ENCODE results near the gene RYR3.

Gene RYR3

DNA sequence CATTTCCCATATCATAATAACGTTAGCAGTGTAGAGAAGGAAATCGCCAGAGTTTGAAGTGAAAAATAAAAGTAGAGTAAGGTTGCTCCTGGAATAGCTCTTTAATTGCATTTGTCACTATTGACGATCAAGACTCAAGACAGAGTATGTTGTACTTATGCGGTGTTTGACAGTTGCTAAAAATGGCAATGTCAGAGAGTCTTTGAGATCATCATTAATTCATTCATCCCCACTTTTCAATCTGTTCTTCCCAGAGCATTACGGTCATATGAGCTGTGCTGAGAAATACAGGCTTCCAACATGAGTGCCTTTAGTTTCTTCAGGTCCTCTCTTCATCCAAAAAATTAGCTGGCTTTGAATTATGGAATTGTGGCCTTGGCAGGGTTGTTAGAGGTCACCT, 483.7 kb downstream of the RYR3 start:
- Histone ChIP-seq H3K27ac (ENCODE audit: extremely low read depth, low read depth, low read length) (no peak overlapping the region), H3K4me3 (ENCODE audit: low read depth, low read length) (no peak overlapping the region), H3K36me3 (ENCODE audit: control insufficient read depth in 2 of 2, insufficient read depth in 1 of 2, low read length in 2 of 2) (no peaks in the 10 kb centered on the region), H3K4me1 (ENCODE audit: control insufficient read depth, insufficient read depth, low read length) (no peaks in the 10 kb centered on the region), H3K9me3 (ENCODE audit: control insufficient read depth, insufficient read depth, low read depth, low read length) (no peaks in the 10 kb centered on the region)
- TF ChIP-seq ZNF433 (tag by site-specific recombination; IDR thresholded peaks at IDR 0.05; ENCODE audit: low read depth) = no peak
- no peak for TF ChIP-seq FEZF1 (tag by site-specific recombination; IDR thresholded peaks at IDR 0.05)
- no peak for TF ChIP-seq IKZF3 (tag by site-specific recombination; IDR thresholded peaks at IDR 0.05)
- no peak for TF ChIP-seq ZNF548 (tag by site-specific recombination; IDR thresholded peaks at IDR 0.05)
- no peak for TF ChIP-seq GLIS2 (tag by site-specific recombination; IDR thresholded peaks at IDR 0.05)
- no peak for TF ChIP-seq ZNF555 (tag by site-specific recombination; conservative IDR thresholded peaks at IDR 0.05)
- TF ChIP-seq, protein P1, sequence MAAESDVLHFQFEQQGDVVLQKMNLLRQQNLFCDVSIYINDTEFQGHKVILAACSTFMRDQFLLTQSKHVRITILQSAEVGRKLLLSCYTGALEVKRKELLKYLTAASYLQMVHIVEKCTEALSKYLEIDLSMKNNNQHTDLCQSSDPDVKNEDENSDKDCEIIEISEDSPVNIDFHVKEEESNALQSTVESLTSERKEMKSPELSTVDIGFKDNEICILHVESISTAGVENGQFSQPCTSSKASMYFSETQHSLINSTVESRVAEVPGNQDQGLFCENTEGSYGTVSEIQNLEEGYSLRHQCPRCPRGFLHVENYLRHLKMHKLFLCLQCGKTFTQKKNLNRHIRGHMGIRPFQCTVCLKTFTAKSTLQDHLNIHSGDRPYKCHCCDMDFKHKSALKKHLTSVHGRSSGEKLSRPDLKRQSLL (tag by site-specific recombination; IDR thresholded peaks at IDR 0.05) = no peak
- ChIA-PET CTCF (interaction anchor here (0.7 kb wide), 1 partner anchor 29 kb away, joined by 6 read pairs; no protein-coding TSS in a partner anchor), POLR2A (no interaction called here)

DNA sequence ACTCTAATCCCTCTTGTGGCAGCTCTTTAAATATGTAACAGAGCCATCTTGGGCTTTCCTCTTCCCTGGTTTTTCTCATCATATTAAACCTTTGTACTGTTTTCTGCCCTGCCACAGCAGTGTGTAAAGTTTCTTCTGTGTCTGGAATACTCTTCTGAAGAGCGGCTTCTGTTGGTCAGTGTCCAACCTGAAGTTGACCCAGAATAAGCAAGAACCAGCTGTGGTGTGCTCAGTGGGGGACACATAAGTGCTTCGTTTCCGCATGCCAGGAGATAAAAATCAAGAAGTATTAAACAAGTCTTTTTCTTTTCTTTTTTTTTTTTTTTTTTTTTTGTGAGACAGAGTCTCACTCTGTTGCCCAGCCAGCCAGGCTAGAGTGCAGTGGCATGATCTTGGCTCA, 484.3 kb downstream of the RYR3 start:
- POLR2A ChIA-PET = no interaction called here
- Histone ChIP-seq H3K36me3 (ENCODE audit: control insufficient read depth in 2 of 2, insufficient read depth in 1 of 2, low read length in 2 of 2) (no peaks in the 10 kb centered on the region), H3K4me3 (ENCODE audit: low read depth, low read length) (no peak overlapping the region), H3K4me1 (ENCODE audit: control insufficient read depth, insufficient read depth, low read length) (no peaks in the 10 kb centered on the region), H3K9me3 (ENCODE audit: control insufficient read depth, insufficient read depth, low read depth, low read length) (no peaks in the 10 kb centered on the region), H3K27ac (ENCODE audit: extremely low read depth, low read depth, low read length) (no peak overlapping the region)
- TF ChIP-seq ZNF596 (tag by site-specific recombination; IDR thresholded peaks at IDR 0.05) (no peak), ZNF623 (tag by site-specific recombination; IDR thresholded peaks at IDR 0.05) (no peak)
- CTCF ChIA-PET = no interaction called here

DNA sequence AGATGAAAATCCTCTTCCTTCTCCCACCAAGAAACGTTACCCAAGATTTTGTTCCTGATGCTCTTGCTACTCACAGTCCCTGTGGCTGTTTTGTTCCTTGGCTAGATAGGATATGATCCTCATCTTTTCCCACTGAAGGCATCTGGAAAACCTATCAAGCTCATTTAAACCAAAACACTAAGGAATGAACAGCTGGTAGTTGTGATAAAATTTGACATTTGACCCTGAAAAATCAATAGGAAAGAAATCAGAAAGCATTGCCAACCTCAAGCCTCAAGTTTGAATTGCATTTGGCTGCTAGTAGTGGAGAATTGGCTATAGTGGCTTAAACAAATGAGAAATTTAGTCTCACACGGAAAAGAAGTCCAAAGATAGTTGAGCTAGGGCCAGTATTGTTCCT, 486.9 kb downstream of the RYR3 start:
- no peak for TF ChIP-seq ZNF473 (tag by site-specific recombination; IDR thresholded peaks at IDR 0.05)
- no peak for TF ChIP-seq ZNF610 (tag by site-specific recombination; IDR thresholded peaks at IDR 0.05; ENCODE audit: borderline replicate concordance)
- no peak for TF ChIP-seq ZNF777 (tag by site-specific recombination; IDR thresholded peaks at IDR 0.05; ENCODE audit: borderline replicate concordance)
- no peak for TF ChIP-seq ZNF2 (tag by site-specific recombination; IDR thresholded peaks at IDR 0.05)
- TF ChIP-seq ZSCAN23 (tag by site-specific recombination; IDR thresholded peaks at IDR 0.05) = no peak
- TF ChIP-seq ZNF747 (tag by site-specific recombination; IDR thresholded peaks at IDR 0.05) = no peak
- TF ChIP-seq, protein P2, sequence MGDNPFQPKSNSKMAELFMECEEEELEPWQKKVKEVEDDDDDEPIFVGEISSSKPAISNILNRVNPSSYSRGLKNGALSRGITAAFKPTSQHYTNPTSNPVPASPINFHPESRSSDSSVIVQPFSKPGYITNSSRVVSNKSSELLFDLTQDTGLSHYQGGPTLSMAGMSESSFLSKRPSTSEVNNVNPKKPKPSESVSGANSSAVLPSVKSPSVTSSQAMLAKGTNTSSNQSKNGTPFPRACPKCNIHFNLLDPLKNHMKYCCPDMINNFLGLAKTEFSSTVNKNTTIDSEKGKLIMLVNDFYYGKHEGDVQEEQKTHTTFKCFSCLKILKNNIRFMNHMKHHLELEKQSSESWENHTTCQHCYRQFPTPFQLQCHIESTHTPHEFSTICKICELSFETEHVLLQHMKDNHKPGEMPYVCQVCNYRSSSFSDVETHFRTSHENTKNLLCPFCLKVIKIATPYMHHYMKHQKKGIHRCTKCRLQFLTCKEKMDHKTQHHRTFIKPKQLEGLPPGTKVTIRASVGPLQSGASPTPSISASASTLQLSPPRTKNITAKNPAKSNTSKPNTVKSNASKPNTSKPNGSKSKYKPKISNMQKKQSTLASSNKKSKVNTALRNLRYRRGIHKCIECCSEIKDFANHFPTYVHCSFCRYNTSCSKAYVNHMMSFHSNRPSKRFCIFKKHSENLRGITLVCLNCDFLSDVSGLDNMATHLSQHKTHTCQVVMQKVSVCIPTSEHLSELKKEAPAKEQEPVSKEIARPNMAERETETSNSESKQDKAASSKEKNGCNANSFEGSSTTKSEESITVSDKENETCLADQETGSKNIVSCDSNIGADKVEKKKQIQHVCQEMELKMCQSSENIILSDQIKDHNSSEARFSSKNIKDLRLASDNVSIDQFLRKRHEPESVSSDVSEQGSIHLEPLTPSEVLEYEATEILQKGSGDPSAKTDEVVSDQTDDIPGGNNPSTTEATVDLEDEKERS (tag by site-specific recombination; IDR thresholded peaks at IDR 0.05) = no peak

More for the DNA sequence above, 486.9 kb downstream of the RYR3 start:
- Histone ChIP-seq H3K36me3 (ENCODE audit: control insufficient read depth in 2 of 2, insufficient read depth in 1 of 2, low read length in 2 of 2) (no peaks in the 10 kb centered on the region), H3K4me1 (ENCODE audit: control insufficient read depth, insufficient read depth, low read length) (no peaks in the 10 kb centered on the region), H3K27ac (ENCODE audit: extremely low read depth, low read depth, low read length) (no peak overlapping the region), H3K9me3 (ENCODE audit: control insufficient read depth, insufficient read depth, low read depth, low read length) (no peaks in the 10 kb centered on the region), H3K4me3 (ENCODE audit: low read depth, low read length) (no peak overlapping the region)
- ChIA-PET POLR2A (no interaction called here), CTCF (interaction anchor here (0.7 kb wide), 1 partner anchor 57 kb away, joined by 3 read pairs; no protein-coding TSS in a partner anchor)

Data from HEK293 (cell line).